ENCODE data around the gene IL3RA. TPM values are rescaled to one million over a fixed set of nuclear protein-coding genes. Genes with fewer than 3 reads are reported as not detected.

IL3RA gene
- total and polyA plus RNA-seq, 2 of the 8 experiments (the other 6 are each of a cell fraction or from before 2014, with no cell fraction given): 0.11 TPM; not detected in 1

GRCh38 chrX:1336331-1336943 lies at the start of gene IL3RA (continued):
- TF ChIP-seq RFX5 (IDR thresholded peaks at IDR 0.05; ENCODE audit: borderline replicate concordance, low read depth, low read length): no peak
- TF ChIP-seq SIX5 (IDR thresholded peaks at IDR 0.05; ENCODE audit: low read depth, low read length): no peak
- no peak for TF ChIP-seq CHD1 (IDR thresholded peaks at IDR 0.05; ENCODE audit: low read depth, low read length)
- no peak for TF ChIP-seq KDM1A (IDR thresholded peaks at IDR 0.05; ENCODE audit: borderline replicate concordance, low read length)
- no peak for TF ChIP-seq TAF7 (optimal IDR thresholded peaks at IDR 0.05; ENCODE audit: borderline replicate concordance, low read depth, low read length)
- no peak for TF ChIP-seq CEBPB (IDR thresholded peaks at IDR 0.05; ENCODE audit: low read depth, low read length)
- no peak for TF ChIP-seq CTBP2 (IDR thresholded peaks at IDR 0.05; ENCODE audit: borderline replicate concordance, insufficient read depth, insufficient read length, low read length)

All from H1 (cell line).